Lung (tissue), 12 donors: ENCODE results near the gene HYKK. TPM values are rescaled to one million over a fixed set of nuclear protein-coding genes. Genes with fewer than 3 reads are reported as not detected.

Source experiments
- ATAC-seq: fragments of 200-7000 bp; cut with Tn5 transposase; one replicate; pipeline ENCODE4 v1.9.1; 2020; ENCODE audit warnings: moderate number of reproducible peaks; ENCODE audit not compliant: insufficient read depth, low FRiP score
- DNase-seq, 3 donors: peaks; one replicate each; pipeline ENCODE4 v3.0.0-alpha.2; 2013 to 2017
- H3K27ac ChIP-seq, 2 donors: one replicate each; pipeline ENCODE4 v1.5.1; 2013; ENCODE audit warnings: mild to moderate bottlenecking in 2 of 2, moderate library complexity in 2 of 2, control low read depth in 1 of 2, inconsistent platforms in 1 of 2, low read depth in 1 of 2, low read length in 1 of 2
- H3K27me3 ChIP-seq, 3 donors: one replicate each; pipeline ENCODE4 v1.5.1; 2013; ENCODE audit warnings: low read length in 2 of 3; ENCODE audit not compliant: control insufficient read depth in 3 of 3, insufficient read depth in 3 of 3
- H3K36me3 ChIP-seq, 4 donors: one replicate each; pipeline ENCODE4 v1.5.1; 2013; ENCODE audit warnings: low read length in 4 of 4, mild to moderate bottlenecking in 1 of 4, moderate library complexity in 1 of 4; ENCODE audit not compliant: control insufficient read depth in 4 of 4, insufficient read depth in 4 of 4
- H3K4me1 ChIP-seq, 5 donors: one replicate each; pipeline ENCODE4 v1.5.1; 2013; ENCODE audit warnings: low read length in 5 of 5, mild to moderate bottlenecking in 2 of 5, moderate library complexity in 1 of 5; ENCODE audit not compliant: control insufficient read depth in 5 of 5, insufficient read depth in 5 of 5
- H3K4me3 ChIP-seq: one replicate; pipeline ENCODE4 v1.5.1; 2013; ENCODE audit warnings: mild to moderate bottlenecking, control low read depth, moderate library complexity
- H3K9ac ChIP-seq, 2 donors: one replicate each; pipeline ENCODE4 v1.5.1; 2013; ENCODE audit warnings: low read length in 2 of 2, control low read depth in 1 of 2; ENCODE audit not compliant: insufficient read depth in 1 of 2
- H3K9me3 ChIP-seq, 4 donors: one replicate each; pipeline ENCODE4 v1.5.1; 2013; ENCODE audit warnings: low read length in 3 of 4, mild to moderate bottlenecking in 1 of 4, moderate library complexity in 1 of 4; ENCODE audit not compliant: control insufficient read depth in 4 of 4, insufficient read depth in 3 of 4
- WGBS, 2 donors: extraction: QIAGEN DNeasy Blood & Tissue Kit; methylation state at CpG; one replicate each; pipeline ENCODE4 v1.1.7; 2013; 5-methylcytosine and 5-hydroxymethylcytosine counted together
- polyA plus RNA-seq, 2 donors: library from polyadenylated mRNA; stranded (reverse); fragments of 200-250 nt; gene quantifications; one replicate each; pipeline ENCODE4 v1.2.1, GENCODE V29; 2013
- total RNA-seq, 2 donors: library from RNA; depleted of rRNA in 1 of 2; stranded (reverse); fragments of >200 nt in 1 of 2; gene quantifications; one replicate each; pipeline ENCODE4 v1.2.1, GENCODE V29; 2014 to 2021
- TF ChIP-seq, protein P1 (sequence below): IDR thresholded peaks from 2 replicates; pipeline ENCODE4 v1.5.1; 2012; ENCODE audit warnings: mild to moderate bottlenecking; ENCODE audit errors: control extremely low read depth, extremely low read depth
- donor health status: control.
- donor health status: control.
- donor health status: Bipolar disorder and iron deficiency.
- donor health status: healthy.
- donor health status: DM: yes; HTN: yes; CAD: no.

Gene HYKK
- total and polyA plus RNA-seq, 4 donors: 1.6 to 5.7 (median 4.9) TPM

- TF ChIP-seq, protein P1, sequence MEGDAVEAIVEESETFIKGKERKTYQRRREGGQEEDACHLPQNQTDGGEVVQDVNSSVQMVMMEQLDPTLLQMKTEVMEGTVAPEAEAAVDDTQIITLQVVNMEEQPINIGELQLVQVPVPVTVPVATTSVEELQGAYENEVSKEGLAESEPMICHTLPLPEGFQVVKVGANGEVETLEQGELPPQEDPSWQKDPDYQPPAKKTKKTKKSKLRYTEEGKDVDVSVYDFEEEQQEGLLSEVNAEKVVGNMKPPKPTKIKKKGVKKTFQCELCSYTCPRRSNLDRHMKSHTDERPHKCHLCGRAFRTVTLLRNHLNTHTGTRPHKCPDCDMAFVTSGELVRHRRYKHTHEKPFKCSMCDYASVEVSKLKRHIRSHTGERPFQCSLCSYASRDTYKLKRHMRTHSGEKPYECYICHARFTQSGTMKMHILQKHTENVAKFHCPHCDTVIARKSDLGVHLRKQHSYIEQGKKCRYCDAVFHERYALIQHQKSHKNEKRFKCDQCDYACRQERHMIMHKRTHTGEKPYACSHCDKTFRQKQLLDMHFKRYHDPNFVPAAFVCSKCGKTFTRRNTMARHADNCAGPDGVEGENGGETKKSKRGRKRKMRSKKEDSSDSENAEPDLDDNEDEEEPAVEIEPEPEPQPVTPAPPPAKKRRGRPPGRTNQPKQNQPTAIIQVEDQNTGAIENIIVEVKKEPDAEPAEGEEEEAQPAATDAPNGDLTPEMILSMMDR: no peak
- H3K27ac ChIP-seq: peak overlapping the region; percentile 89 to 99
- peak overlapping the region; percentile 67 for H3K4me3 ChIP-seq
- H3K9me3 ChIP-seq: no peaks in the 10 kb centered on the region
- DNase-seq (no peak), ATAC-seq (no peak)
- H3K4me1 ChIP-seq: peaks cover 2 to 15% (median 6%) of the 10 kb centered on the region in 5 donors
- H3K36me3 ChIP-seq: peaks cover 8 to 26% (median 17%) of the 10 kb centered on the region in 4 donors
- peak overlapping the region; percentile 59 to 73 for H3K9ac ChIP-seq
- 3% methylated on average over 17 of the region's 17 CpGs for WGBS, 2 donors
- no peaks in the 10 kb centered on the region for H3K27me3 ChIP-seq
These were observed 33.7 kb downstream of the HYKK start for GRCh38 chr15:78540871-78541743.

DNA sequence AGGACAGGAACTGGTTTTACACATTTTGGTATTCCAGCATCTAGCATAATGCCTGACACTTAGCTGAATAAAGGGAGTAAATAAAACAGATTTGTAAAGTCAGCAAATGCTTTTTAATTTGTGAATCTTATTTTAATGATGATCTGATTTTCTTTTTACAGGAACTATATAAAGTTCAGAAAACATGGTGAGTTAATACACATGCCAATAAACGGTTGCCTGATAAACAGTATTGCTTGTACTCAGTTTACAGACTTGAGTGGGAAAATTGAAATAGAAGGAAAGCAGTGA lies 34.3 kb downstream of the HYKK start:
- Histone ChIP-seq H3K36me3 (peaks cover 8 to 29% (median 19%) of the 10 kb centered on the region in 4 donors), H3K4me3 (no peak overlapping the region), H3K9me3 (no peaks in the 10 kb centered on the region), H3K9ac (peak overlapping the region in 1 of 2 donors; percentile 73), H3K27me3 (no peaks in the 10 kb centered on the region), H3K27ac (peak overlapping the region in 1 of 2 donors; percentile 89), H3K4me1 (peaks cover 2 to 15% (median 6%) of the 10 kb centered on the region in 5 donors)
- TF ChIP-seq, protein P1: no peak
- no peak for ATAC-seq
- WGBS, 2 donors: 32 to 52% methylated on average over 1 of the region's 1 CpG
- DNase-seq: no peak

GRCh38 chr15:78542647-78543046 lies 35.3 kb downstream of the HYKK start:
- Histone ChIP-seq H3K9me3 (no peaks in the 10 kb centered on the region), H3K36me3 (peaks cover 15 to 37% (median 24%) of the 10 kb centered on the region in 4 donors), H3K4me1 (peaks cover 2 to 15% (median 6%) of the 10 kb centered on the region in 5 donors), H3K4me3 (no peak overlapping the region), H3K27me3 (no peaks in the 10 kb centered on the region), H3K9ac (no peak overlapping the region), H3K27ac (no peak overlapping the region)
- TF ChIP-seq, protein P1: no peak
- 71 to 89% methylated on average over 3 of the region's 3 CpGs for WGBS, 2 donors
- DNase-seq (no peak), ATAC-seq (no peak)
